IMR-90 (cell line): ENCODE results near the gene DEUP1.

Experiments used
- BHLHE40 ChIP-seq: fragments of 150-350 bp; IDR thresholded peaks from 2 replicates; pipeline ENCODE4 v1.6.1; 2016; ENCODE audit warnings: mild to moderate bottlenecking, low read depth, low read length
- CEBPB ChIP-seq: IDR thresholded peaks from 2 replicates; pipeline ENCODE4 v1.6.1; 2012; ENCODE audit warnings: low read depth, low read length, improper control_type of control experiment
- ELK1 ChIP-seq: fragments of 150-350 bp; IDR thresholded peaks from 2 replicates; pipeline ENCODE4 v1.6.1; 2016; ENCODE audit warnings: low read depth, mild to moderate bottlenecking, low read length, moderate library complexity, borderline replicate concordance
- FOS ChIP-seq: fragments of 150-350 bp; IDR thresholded peaks from 2 replicates; pipeline ENCODE4 v1.6.1; 2016; ENCODE audit warnings: low read depth, low read length
- MAFK ChIP-seq: IDR thresholded peaks from 2 replicates; pipeline ENCODE4 v1.6.1; 2012; ENCODE audit warnings: low read depth, low read length, improper control_type of control experiment
- MXI1 ChIP-seq: IDR thresholded peaks from 2 replicates; pipeline ENCODE4 v1.6.1; 2012; ENCODE audit warnings: low read depth, mild to moderate bottlenecking, low read length, moderate library complexity, borderline replicate concordance
- NFE2L2 ChIP-seq: fragments of 150-350 bp; IDR thresholded peaks from 2 replicates; pipeline ENCODE4 v1.6.1; 2016; ENCODE audit warnings: low read depth, mild to moderate bottlenecking, low read length
- POLR2A ChIP-seq: IDR thresholded peaks from 2 replicates; pipeline ENCODE4 v1.6.1; 2012; ENCODE audit warnings: mild to moderate bottlenecking, low read depth, low read length
- RAD21 ChIP-seq: IDR thresholded peaks from 2 replicates; pipeline ENCODE4 v1.6.1; 2012; ENCODE audit warnings: low read length, improper control_type of control experiment
- RCOR1 ChIP-seq: IDR thresholded peaks from 2 replicates; pipeline ENCODE4 v1.6.1; 2012; ENCODE audit warnings: mild to moderate bottlenecking, low read length, improper control_type of control experiment; ENCODE audit not compliant: insufficient replicate concordance
- RFX5 ChIP-seq: IDR thresholded peaks from 2 replicates; pipeline ENCODE4 v1.8.0; 2012; ENCODE audit warnings: low read depth, mild to moderate bottlenecking, low read length, moderate library complexity
- SMC3 ChIP-seq: fragments of 150-350 bp; IDR thresholded peaks from 2 replicates; pipeline ENCODE4 v1.6.1; 2016; ENCODE audit warnings: low read depth, mild to moderate bottlenecking, antibody characterized with exemption, low read length, moderate library complexity
- USF2 ChIP-seq: fragments of 150-350 bp; IDR thresholded peaks from 2 replicates; pipeline ENCODE4 v1.6.1; 2017; ENCODE audit warnings: mild to moderate bottlenecking, antibody characterized with exemption, low read length, low read depth
- TF ChIP-seq, protein P1 (sequence below): conservative IDR thresholded peaks from 2 replicates; pipeline ENCODE4 v1.5.1; 2012; ENCODE audit warnings: mild to moderate bottlenecking, low read depth, low read length, improper control_type of control experiment

- TF ChIP-seq USF2: no peak
- TF ChIP-seq, protein P1, sequence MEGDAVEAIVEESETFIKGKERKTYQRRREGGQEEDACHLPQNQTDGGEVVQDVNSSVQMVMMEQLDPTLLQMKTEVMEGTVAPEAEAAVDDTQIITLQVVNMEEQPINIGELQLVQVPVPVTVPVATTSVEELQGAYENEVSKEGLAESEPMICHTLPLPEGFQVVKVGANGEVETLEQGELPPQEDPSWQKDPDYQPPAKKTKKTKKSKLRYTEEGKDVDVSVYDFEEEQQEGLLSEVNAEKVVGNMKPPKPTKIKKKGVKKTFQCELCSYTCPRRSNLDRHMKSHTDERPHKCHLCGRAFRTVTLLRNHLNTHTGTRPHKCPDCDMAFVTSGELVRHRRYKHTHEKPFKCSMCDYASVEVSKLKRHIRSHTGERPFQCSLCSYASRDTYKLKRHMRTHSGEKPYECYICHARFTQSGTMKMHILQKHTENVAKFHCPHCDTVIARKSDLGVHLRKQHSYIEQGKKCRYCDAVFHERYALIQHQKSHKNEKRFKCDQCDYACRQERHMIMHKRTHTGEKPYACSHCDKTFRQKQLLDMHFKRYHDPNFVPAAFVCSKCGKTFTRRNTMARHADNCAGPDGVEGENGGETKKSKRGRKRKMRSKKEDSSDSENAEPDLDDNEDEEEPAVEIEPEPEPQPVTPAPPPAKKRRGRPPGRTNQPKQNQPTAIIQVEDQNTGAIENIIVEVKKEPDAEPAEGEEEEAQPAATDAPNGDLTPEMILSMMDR: no peak
- TF ChIP-seq POLR2A: no peak
- no peak for TF ChIP-seq RAD21
- no peak for TF ChIP-seq FOS
- no peak for TF ChIP-seq BHLHE40
- no peak for TF ChIP-seq RCOR1
- no peak for TF ChIP-seq MXI1
- TF ChIP-seq NFE2L2: no peak
- TF ChIP-seq ELK1: no peak
- TF ChIP-seq CEBPB: no peak
- TF ChIP-seq SMC3: no peak
- TF ChIP-seq RFX5: no peak
- no peak for TF ChIP-seq MAFK
Observed at GRCh38 chr11:93340223-93340622, 9.7 kb downstream of the DEUP1 start.
